ENCODE data around the gene PGAP2.
A peak's percentile ranks its signal among the peaks of the same experiment; 100 is the strongest.

Gene PGAP2

DNA sequence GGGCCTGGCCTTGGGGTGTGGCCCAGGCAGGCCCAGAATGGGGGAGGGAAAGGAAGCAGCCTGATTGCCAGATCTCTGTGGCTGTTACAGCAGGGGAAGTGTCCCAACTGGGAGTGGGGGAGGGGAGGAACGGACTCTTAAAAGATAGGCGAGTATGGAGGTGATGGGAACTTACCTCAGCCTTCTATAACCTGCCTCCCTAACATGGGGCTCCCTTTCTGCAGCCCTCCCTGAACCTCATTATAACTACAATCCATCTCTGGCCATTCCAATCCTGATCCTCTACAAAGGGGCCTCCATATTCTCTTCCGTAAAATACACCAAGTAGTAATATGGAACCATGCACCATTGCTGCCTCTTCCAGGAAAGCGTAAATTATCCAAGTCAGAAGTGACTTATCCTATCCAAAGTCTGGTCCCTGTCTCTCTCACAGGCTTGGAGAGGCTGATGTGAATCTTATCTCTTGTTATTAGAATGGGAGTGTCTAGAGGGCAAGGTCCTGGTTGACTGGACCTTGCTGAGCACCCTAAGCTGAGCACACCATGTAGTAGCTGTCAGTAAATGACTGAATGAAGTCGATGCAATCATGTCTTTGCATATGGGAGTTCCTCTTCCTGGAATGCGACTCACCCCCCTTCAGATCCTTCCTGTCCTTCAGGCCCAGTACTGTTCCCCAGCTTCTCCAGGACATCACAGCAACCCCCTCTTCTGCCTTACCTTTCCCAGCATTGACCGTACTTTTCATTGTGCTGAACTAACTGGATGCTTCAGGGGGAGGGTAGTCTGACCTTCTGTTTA lies 26.5 kb downstream of the PGAP2 start:
- DNase-seq, result no peak

DNA sequence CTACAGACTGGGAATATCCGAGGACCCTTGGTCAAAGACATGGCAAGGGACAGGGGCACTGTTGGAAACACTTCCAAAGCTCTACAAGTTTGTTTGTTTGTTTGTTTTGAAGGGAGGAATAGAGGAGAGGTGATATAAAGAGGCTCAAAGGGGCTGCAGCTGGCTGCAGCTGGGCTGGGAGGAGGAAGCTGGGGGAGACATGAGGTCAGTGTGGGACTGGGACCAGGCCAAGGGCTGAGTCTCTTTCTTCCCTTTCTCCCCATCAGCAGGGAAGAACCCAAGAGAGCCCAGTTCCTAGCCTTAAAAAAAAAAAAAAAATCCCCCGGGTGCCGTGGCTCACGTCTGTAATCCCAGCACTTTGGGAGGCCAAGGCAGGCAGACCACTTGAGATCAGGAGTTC lies 27.4 kb downstream of the PGAP2 start:
- DNase-seq, result no peak

GRCh38 chr11:3836903-3837302 lies 28.5 kb downstream of the PGAP2 start:
- DNase-seq, result peak in 2 of 4 experiments; percentile 28 to 35

GRCh38 chr11:3837793-3838192 lies 29.4 kb downstream of the PGAP2 start:
- DNase-seq, result no peak

GRCh38 chr11:3838504-3838903 lies 30.1 kb downstream of the PGAP2 start:
- no peak for DNase-seq

DNA sequence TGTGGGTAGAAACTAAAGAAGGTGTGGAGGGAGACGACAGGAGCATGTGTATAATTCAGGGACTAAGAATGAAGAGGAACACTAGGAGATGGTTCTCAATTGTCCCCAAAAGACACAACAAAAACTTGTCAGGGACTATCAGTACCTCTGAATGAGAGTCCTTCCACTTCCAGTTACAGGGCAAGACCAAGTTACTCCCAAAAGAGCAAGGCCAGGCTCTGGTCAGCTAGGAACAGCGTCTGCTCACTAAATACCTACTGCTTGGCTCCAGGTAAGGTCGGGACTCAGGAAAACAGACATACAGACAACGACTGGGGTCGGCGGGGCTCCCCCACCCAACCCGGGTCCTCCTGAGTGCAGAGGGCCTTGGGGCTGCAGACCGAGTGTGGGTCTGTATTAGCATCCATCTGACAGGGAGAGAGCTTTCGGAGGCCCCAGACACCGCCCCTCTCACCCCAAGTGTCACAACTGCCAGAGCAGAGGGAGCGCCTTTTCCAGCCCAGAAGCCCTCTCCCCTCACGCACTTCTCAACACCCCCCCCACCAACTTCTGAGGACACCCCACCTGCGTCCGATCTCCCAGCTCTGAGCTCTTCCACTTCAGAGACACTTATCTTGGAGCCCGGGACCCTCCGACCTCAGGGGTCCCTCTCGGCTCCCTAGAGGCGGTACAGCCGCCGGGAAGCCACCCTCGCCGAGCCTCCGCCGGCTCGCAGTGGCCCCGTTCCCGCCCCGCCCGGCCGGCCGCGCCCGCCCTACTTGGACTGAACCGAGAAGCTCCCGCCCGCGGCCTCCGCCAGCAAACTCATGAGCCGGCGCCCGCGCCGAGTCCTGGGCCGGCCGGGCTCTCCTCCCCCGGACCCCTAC lies 31.9 kb downstream of the PGAP2 start:
- no peak for DNase-seq

GRCh38 chr11:3840870-3841425 lies 32.6 kb downstream of the PGAP2 start, which contains the start of gene RHOG:
Gene RHOG (minus strand): TSS chr11:3840959. CDS start chr11:3828138, 12,821 bp downstream.
- peak; percentile 72 to 89 (median 74) for DNase-seq

GRCh38 chr11:3841426-3842350 lies 33.3 kb downstream of the PGAP2 start:
- DNase-seq, result peak in 3 of 4 experiments; percentile 82 to 90 (median 86)

GRCh38 chr11:3843326-3843725 lies 35.0 kb downstream of the PGAP2 start:
- no peak for DNase-seq

GRCh38 chr11:3845246-3845645 lies 36.9 kb downstream of the PGAP2 start:
- no peak for DNase-seq

DNA sequence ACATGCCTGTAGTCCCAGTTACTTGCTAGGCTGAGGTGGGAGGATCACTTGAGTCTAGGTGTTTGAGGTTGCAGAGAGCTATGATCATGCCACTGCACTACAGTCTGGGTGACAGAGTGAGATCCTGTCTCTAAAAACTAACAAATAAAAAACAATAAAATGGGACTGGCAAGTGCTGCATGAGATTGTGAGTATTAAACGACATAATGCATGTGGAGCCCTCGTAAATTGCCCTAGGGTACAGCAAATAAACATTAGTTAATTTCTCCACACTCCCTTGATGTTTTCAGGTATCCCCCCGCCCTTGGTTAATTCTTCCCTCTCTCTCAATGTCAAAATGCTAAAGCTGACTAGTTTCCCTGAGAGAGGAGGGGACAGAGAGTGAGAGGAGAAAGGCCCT lies 37.3 kb downstream of the PGAP2 start:
- DNase-seq, result no peak

- no peak for DNase-seq
Measured at GRCh38 chr11:3849297-3849874, 41.0 kb downstream of the PGAP2 start.

GRCh38 chr11:3853545-3853842 lies 45.1 kb downstream of the PGAP2 start:
- no peak for DNase-seq

- peak in 2 of 4 experiments; percentile 40 to 48 for DNase-seq
Measured at GRCh38 chr11:3853899-3854659, 45.7 kb downstream of the PGAP2 start.

GRCh38 chr11:3854660-3854976 lies 46.3 kb downstream of the PGAP2 start:
- no peak for DNase-seq

DNA sequence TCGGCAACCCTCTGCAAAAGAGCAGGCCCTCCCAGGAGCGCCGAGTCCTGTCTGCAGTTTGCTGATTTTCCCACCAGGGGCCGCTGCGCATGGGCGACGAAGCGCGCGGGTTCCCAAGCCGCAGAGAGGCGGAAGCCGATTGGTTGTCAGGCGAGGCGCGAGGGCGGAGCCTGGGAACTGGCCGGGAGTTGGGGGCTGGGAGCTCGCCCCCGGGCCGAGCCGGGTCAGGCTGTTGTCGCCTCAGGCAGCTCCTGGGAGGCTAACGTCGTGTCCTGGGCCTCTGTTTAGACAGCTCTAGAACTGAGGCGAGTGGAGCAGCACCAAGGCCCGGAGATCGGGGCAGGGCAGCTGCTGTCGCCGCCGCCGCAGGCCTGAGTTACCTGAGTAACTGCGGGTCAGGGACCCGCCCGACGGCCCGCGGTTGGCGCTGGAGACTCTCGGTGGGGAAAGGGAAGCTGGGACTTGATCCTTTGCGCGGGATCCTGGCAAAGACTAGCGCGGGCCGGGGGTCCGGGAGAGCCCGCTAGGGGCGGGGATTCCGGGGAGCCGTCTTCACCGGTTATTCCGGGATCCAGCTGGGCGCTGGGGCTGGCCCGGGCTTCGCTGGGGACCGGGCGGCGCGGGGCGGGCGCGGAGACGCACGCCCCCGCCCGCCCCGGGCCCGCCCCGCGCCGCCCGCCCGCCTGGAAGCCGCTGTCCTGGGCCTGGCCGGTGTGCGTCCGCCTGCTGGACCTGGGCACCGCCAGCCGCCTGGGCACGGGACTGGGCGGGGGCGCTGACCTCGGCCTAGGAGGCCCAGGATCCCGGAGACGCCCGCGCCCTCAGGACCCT lies 46.8 kb downstream of the PGAP2 start, which contains the start of gene STIM1:
Gene STIM1, plus strand, starts transcription at position 688 of the 831 bp plus-strand sequence. CDS start 607 bp downstream, outside the sequence.
- DNase-seq, result peak; percentile 93 to 98 (median 94)

DNA sequence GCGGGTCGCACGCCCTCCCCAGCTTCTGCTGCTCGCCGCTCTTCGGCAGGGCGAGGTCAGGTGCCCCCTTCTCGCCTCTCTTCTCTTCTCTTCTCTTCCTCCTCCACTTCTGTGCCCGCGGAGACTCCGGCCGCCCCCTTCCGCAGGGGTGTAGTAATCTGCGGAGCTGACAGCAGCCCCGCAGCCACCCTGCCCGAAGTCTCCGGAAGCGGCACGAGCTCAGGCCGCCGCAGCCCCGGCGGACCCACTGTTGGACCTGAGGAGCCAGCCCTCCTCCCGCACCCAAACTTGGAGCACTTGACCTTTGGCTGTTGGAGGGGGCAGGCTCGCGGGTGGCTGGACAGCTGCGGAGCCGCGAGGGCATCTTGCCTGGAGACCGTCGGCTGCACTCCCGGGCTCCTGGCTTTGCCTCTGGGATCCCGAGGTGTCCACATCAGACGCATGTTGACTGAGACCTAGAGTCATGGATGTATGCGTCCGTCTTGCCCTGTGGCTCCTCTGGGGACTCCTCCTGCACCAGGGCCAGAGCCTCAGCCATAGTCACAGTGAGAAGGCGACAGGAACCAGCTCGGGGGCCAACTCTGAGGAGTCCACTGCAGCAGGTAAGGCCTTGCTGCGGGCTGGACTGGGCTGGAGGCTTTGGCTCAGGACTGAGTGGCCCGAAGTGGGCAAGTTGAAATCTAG lies 47.6 kb downstream of the PGAP2 start:
- no peak for DNase-seq

DNA sequence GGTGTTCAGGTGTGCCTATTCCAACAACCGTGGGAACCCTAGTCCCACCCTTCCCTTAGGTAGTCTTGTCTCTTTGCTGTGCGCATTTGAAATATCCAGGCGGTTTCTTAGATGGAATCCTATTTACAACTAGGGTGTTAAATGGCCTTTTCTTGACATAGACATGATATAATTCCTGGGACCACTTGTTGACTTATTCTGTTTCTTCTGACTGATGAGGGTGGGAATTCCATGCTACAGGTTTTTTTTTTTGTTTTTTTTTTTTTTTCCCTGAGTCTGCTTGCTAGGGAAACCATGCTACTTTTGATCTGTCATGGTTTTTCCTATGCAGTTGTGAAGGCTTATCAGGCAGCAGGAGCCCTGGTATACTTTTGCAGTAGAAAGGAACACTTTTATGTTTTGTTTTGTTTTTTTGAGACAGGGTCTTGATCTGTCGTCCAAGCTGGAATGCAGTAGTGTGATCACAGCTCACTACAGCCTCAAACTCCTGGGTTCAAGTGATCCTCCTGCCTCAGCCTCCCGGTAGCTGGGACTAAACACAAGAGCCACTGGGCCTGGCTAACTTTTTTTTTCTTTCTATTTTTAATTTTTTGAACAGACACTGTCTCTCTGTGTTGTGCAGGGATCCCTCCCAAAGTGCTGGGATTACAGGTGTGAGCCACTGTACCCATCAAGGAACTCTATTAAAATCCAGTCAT lies 48.6 kb downstream of the PGAP2 start:
- no peak for DNase-seq

DNA sequence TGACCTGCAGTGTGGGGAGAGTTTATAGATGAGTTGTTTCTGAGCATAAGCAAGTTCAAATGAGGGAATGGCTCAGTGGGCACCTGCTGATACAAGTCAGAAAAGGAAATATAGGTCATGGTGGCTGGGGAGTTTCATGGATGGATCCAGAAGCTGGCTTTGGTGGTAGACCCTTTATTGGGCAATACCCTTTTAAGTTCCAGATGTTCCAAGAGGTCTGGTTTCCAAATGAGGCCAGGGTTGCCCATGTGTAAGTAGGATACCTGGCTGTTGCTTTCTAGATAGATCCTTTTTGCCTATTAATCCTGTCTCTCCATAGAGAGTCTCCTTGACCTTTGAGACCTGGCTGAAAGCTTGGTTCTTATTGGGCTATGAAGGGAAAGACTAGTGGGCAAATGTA lies 49.3 kb downstream of the PGAP2 start:
- no peak for DNase-seq
